K562 (cell line): ENCODE data around the gene FBL. TPM values are rescaled to one million over a fixed set of nuclear protein-coding genes. Genes with fewer than 3 reads are reported as not detected.
A peak's percentile ranks its signal among the peaks of the same experiment; 100 is the strongest.

ENCODE experiments used
- AFF1 ChIP-seq, 2 experiments: fragments of 450-650 bp; IDR thresholded peaks; 2 replicates each; pipeline ENCODE4 v1.6.1; 2018; ENCODE audit warnings: mild to moderate bottlenecking in 2 of 2, low read depth in 1 of 2; ENCODE audit not compliant: partially characterized antibody in 2 of 2
- CREB1 ChIP-seq, 2 experiments: sonication (generic) in 1 of 2; formaldehyde crosslinking in 1 of 2; IDR thresholded peaks; 2 replicates each; pipeline versions ENCODE4 v1.6.1 to v1.8.0; 2012 to 2022; ENCODE audit warnings: inconsistent platforms in 1 of 2, mild to moderate bottlenecking in 1 of 2, missing genetic modification reagents in 1 of 2, moderate library complexity in 1 of 2
- CSDE1 ChIP-seq, 2 experiments: fragments of 450-650 bp; IDR thresholded peaks; 2 replicates each; pipeline ENCODE4 v1.6.1; 2016; ENCODE audit warnings: mild to moderate bottlenecking in 1 of 2
- HIVEP1 ChIP-seq: fragments of 250-450 bp; sonication (Bioruptor Pico); IDR thresholded peaks from 2 replicates; pipeline ENCODE4 v1.4.0; 2020; ENCODE audit warnings: mild to moderate bottlenecking
- NKRF ChIP-seq: fragments of 450-650 bp; IDR thresholded peaks from 2 replicates; pipeline ENCODE4 v1.6.1; 2016; ENCODE audit warnings: borderline replicate concordance
- NR2C2 ChIP-seq, 2 experiments: fragments of 200-800 bp in 1 of 2; sonication (Bioruptor generic) in 1 of 2; sonication (generic) in 1 of 2; formaldehyde crosslinking in 1 of 2; IDR thresholded peaks; 2 replicates each; pipeline versions ENCODE4 v1.6.1 to v1.8.0; 2016 to 2022; ENCODE audit warnings: mild to moderate bottlenecking in 1 of 2, missing compliant biosample characterization in 1 of 2, missing genetic modification characterization in 1 of 2, missing genetic modification reagents in 1 of 2
- PCBP2 ChIP-seq: fragments of 200-400 bp; formaldehyde crosslinking; IDR thresholded peaks from 2 replicates; pipeline ENCODE4 v1.6.1; 2018; ENCODE audit warnings: low read length, low read depth, mild to moderate bottlenecking, moderate library complexity; ENCODE audit not compliant: poor library complexity, severe bottlenecking
- PHF8 ChIP-seq: fragments of 200-600 bp; sonication (generic); IDR thresholded peaks from 2 replicates; pipeline ENCODE4 v1.6.1; 2012; ENCODE audit warnings: mixed run types, mild to moderate bottlenecking, inconsistent platforms, low read length, moderate library complexity, borderline replicate concordance
- PYGO2 ChIP-seq: fragments of 450-650 bp; IDR thresholded peaks from 2 replicates; pipeline ENCODE4 v1.6.1; 2016; ENCODE audit warnings: mild to moderate bottlenecking, missing genetic modification characterization, moderate library complexity, missing compliant biosample characterization
- SNRNP70 ChIP-seq: fragments of 200-400 bp; formaldehyde crosslinking; optimal IDR thresholded peaks from 2 replicates; pipeline ENCODE3; 2017; ENCODE audit warnings: low read depth, low read length
- THRAP3 ChIP-seq: fragments of 450-650 bp; IDR thresholded peaks from 2 replicates; pipeline ENCODE4 v1.6.1; 2016; ENCODE audit warnings: mild to moderate bottlenecking, inconsistent platforms, borderline replicate concordance
- YBX1 ChIP-seq: fragments of 450-650 bp; IDR thresholded peaks from 2 replicates; pipeline ENCODE4 v1.7.1; 2016; ENCODE audit warnings: mild to moderate bottlenecking
- ZFPM2 ChIP-seq: fragments of 250-450 bp; sonication (Bioruptor Pico); IDR thresholded peaks from 2 replicates; pipeline ENCODE4 v1.5.1; 2022; ENCODE audit warnings: mild to moderate bottlenecking
- ZNF699 ChIP-seq: fragments of 250-450 bp; sonication (Bioruptor Pico); IDR thresholded peaks from 2 replicates; pipeline ENCODE4 v1.8.0; 2021; ENCODE audit warnings: mild to moderate bottlenecking, moderate library complexity; ENCODE audit not compliant: insufficient replicate concordance
- ZNF830 ChIP-seq: fragments of 250-450 bp; sonication (Bioruptor Pico); IDR thresholded peaks from 2 replicates; pipeline ENCODE4 v1.5.0; 2021; ENCODE audit warnings: mild to moderate bottlenecking
- polyA plus RNA-seq, 8 experiments: library from polyadenylated mRNA; depleted of rRNA in 4 of 8; stranded (reverse) in 5 of 8; unstranded in 3 of 8; fragments of >200 nt; fragmentation: Nextera tagmentation in 2 of 8; fragmentation: Illumina TruSeq in 1 of 8; extraction: Ambion mirVana in 2 of 8; extraction: Trizol in 1 of 8; gene quantifications; 2 replicates each; pipeline versions ENCODE4 v1.2.1 to v1.2.3, GENCODE V29; 2011 to 2014; ENCODE audit warnings: inconsistent platforms in 1 of 8, missing spikeins in 1 of 8
- total RNA-seq, 7 experiments: library from RNA; depleted of rRNA in 6 of 7; stranded (reverse); fragments of >200 nt in 6 of 7; fragmentation: Illumina TruSeq in 2 of 7; extraction: Trizol in 2 of 7; gene quantifications; 2 replicates each; pipeline versions ENCODE4 v1.2.1 to v1.2.3, GENCODE V29; 2011 to 2021; ENCODE audit warnings: low replicate concordance in 1 of 7
- TF ChIP-seq, protein P1 (sequence below): sonication (generic); formaldehyde crosslinking; IDR thresholded peaks from 2 replicates; pipeline ENCODE4 v1.5.0; 2020; ENCODE audit warnings: missing genetic modification reagents
- TF ChIP-seq, protein P2 (sequence below): fragments of 250-450 bp; sonication (Bioruptor Pico); IDR thresholded peaks from 2 replicates; pipeline ENCODE4 v1.6.1; 2021; ENCODE audit warnings: mild to moderate bottlenecking

FBL gene
- total and polyA plus RNA-seq, 9 of the 15 experiments (the other 6 are each of a cell fraction or from before 2014, with no cell fraction given): 201 to 1,696 (median 696) TPM

GRCh38 chr19:39833464-39834286 lies 12.5 kb downstream of the FBL start, which contains the start of gene DYRK1B (continued):
- TF ChIP-seq NKRF: peak; percentile 98
- TF ChIP-seq ZNF830 (CRISPR knock-in tag): 0 out of 2 replicates have a peak, but pooled peaks have one; percentile 28
- no peak for TF ChIP-seq THRAP3
- TF ChIP-seq CREB1 (IDR thresholded peaks at IDR 0.05): no peak; the same call in 1 of the 2 replicates
- TF ChIP-seq CREB1 (CRISPR knock-in tag; IDR thresholded peaks at IDR 0.05): no peak
- peak in 1 of 2 experiments; percentile 60 for TF ChIP-seq AFF1 (IDR thresholded peaks at IDR 0.05; ENCODE audit: low read depth in 1 of 2, partially characterized antibody in 2 of 2)
- TF ChIP-seq HIVEP1: no peak
- TF ChIP-seq, protein P1, sequence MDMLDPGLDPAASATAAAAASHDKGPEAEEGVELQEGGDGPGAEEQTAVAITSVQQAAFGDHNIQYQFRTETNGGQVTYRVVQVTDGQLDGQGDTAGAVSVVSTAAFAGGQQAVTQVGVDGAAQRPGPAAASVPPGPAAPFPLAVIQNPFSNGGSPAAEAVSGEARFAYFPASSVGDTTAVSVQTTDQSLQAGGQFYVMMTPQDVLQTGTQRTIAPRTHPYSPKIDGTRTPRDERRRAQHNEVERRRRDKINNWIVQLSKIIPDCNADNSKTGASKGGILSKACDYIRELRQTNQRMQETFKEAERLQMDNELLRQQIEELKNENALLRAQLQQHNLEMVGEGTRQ (CRISPR knock-in tag): peak; percentile 98
- peak; percentile 56 for TF ChIP-seq SNRNP70
- peak; percentile 54 for TF ChIP-seq PHF8
- peak in 1 of 2 experiments; percentile 93; a peak in 2 of 4 replicates for TF ChIP-seq CSDE1 (IDR thresholded peaks at IDR 0.05)
- TF ChIP-seq, protein P2, sequence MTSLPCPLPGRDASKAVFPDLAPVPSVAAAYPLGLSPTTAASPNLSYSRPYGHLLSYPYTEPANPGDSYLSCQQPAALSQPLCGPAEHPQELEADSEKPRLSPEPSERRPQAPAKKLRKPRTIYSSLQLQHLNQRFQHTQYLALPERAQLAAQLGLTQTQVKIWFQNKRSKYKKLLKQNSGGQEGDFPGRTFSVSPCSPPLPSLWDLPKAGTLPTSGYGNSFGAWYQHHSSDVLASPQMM (CRISPR knock-in tag): no peak
- no peak for TF ChIP-seq PYGO2 (tag)
- no peak for TF ChIP-seq YBX1
- no peak for TF ChIP-seq ZNF699
- no peak for TF ChIP-seq ZFPM2
- TF ChIP-seq PCBP2: no peak
- no peak for TF ChIP-seq NR2C2 (CRISPR knock-in tag; IDR thresholded peaks at IDR 0.05)
- no peak for TF ChIP-seq NR2C2 (tag; IDR thresholded peaks at IDR 0.05)
